ENCODE measurements around the gene FLT3.
"Not testable (repeated sequence)": the region's sequence is repeated elsewhere in the genome, so short reads cannot be mapped to it uniquely, and the experiment has no call there.

The FLT3 gene

DNA sequence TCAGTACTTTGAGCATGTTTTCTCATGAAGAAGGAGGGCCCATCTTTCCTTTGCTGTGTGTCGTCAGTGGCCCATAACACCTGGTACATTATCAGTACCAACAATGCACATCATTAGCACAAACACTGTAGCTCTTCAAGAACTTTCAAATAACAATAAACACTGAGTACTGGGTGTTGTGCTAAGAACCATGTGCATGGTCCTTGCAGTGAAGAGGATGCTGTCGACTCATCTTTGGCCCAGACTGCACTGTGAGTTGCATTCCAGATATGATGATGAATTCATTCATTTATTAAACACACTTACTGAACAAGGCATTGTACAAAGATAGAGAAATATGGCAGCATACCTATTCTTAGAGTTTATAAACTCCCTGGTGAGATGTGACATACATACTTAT lies 55.8 kb downstream of the FLT3 start:
- DNase-seq (ENCODE audit: low read depth, low spot score) = no peak

GRCh38 chr13:28043224-28043623 lies 57.2 kb downstream of the FLT3 start:
- DNase-seq (ENCODE audit: low read depth, low spot score) = no peak

DNA sequence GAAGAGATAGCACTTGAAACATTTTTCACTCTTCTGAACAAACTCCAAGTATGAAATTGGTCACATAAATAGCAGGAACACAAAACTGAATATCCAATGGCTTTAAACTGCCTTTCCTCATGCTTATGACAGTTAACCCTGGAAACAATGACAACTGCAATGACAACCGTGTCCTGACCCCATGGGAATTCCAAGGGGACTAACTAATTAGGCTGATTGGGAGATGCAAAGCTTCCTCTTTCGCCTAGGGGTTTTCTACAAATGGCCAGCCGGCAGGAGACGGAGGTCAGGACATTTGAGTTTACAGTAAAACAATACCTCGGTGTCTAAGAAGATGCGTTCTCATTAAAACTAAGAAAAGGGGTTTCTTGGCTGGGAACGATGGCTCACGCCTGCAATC lies 58.9 kb downstream of the FLT3 start:
- no peak for DNase-seq (ENCODE audit: low read depth, low spot score)

- no peak for DNase-seq (ENCODE audit: low read depth, low spot score)
These were observed 59.3 kb downstream of the FLT3 start for GRCh38 chr13:28041031-28041461.

GRCh38 chr13:28037399-28037798 lies 63.0 kb downstream of the FLT3 start:
- no peak for DNase-seq (ENCODE audit: low read depth, low spot score)

GRCh38 chr13:28035146-28035782 lies 65.1 kb downstream of the FLT3 start:
- no peak for DNase-seq (ENCODE audit: low read depth, low spot score)

DNA sequence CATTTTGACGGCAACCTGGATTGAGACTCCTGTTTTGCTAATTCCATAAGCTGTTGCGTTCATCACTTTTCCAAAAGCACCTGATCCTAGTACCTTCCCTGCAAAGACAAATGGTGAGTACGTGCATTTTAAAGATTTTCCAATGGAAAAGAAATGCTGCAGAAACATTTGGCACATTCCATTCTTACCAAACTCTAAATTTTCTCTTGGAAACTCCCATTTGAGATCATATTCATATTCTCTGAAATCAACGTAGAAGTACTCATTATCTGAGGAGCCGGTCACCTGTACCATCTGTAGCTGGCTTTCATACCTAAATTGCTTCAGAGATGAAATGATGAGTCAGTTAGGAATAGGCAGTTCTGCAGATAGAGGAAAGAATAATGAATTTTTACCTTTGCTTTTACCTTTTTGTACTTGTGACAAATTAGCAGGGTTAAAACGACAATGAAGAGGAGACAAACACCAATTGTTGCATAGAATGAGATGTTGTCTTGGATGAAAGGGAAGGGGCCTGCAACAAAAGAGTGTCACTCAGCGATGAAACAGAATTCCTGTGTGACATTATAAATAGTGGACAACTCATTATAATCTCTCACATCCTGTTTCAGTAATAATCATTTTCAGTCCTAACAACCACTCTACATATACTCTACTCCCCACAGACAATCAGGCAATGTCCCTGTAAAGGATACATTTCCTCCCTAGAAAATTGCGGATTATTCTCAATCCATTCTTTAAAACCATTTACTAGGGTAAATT lies 66.3 kb downstream of the FLT3 start:
- DNase-seq (ENCODE audit: low read depth, low spot score) = no peak

DNA sequence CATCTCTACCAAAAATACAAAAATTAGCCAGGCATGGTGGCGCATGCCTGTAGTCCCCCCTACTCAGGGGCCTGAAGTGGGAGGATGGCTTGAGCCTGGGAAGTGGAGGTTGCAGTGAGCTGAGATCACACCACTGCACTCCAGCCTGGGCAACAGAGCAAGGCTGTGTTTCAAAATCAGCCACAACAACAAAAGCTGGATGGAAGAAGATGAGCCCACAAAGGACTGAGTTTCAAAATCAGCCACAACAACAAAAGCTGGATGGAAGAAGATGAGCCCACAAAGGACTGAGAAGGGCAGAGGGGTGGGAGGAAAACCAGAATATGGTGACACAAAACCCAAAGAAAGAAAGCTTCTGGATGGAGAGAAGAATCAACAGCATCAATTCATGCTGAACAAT lies 67.9 kb downstream of the FLT3 start:
- DNase-seq (ENCODE audit: low read depth, low spot score) = not testable (repeated sequence)

- no peak for DNase-seq (ENCODE audit: low read depth, low spot score)
These were observed 68.5 kb downstream of the FLT3 start for GRCh38 chr13:28031896-28032288.

DNA sequence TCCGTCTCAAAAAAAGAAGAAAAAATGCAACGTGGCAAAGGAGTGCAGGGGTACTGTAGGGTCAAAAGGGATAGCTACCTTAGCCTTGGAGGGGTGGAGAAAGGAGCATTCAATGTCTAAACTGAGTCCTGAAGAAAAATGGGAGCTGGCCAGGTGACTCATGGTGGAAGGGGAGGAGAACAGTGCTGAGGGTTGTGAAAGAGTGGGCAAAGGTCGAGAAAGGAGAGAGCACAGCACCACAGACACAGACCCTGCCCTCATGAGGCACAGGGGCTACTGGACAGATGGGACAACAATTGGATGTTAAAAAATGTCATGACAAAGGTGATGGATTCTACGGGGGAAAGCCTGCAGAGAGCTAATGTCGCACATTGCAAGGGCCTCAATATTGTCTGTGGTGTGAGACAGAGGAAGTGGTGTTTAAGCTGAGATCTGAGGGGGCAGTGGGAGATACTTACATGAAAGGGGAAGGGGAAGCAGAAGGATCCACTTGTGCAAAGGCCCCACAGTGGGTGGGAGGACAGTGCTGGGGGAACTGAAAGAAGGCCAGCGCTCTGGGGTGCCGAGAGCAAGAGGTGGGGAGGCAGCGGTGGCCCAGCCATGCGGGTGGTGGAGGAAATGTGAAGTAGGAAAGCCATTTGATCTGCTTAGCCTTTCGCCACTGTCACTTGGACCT lies 69.0 kb downstream of the FLT3 start:
- no peak for DNase-seq (ENCODE audit: low read depth, low spot score)

GRCh38 chr13:28027607-28028364 lies 72.6 kb downstream of the FLT3 start:
- DNase-seq (ENCODE audit: low read depth, low spot score) = no peak

GRCh38 chr13:28027071-28027470 lies 73.3 kb downstream of the FLT3 start:
- DNase-seq (ENCODE audit: low read depth, low spot score) = no peak

- DNase-seq (ENCODE audit: low read depth, low spot score) = no peak
These were observed 73.9 kb downstream of the FLT3 start for GRCh38 chr13:28026508-28026907.

DNA sequence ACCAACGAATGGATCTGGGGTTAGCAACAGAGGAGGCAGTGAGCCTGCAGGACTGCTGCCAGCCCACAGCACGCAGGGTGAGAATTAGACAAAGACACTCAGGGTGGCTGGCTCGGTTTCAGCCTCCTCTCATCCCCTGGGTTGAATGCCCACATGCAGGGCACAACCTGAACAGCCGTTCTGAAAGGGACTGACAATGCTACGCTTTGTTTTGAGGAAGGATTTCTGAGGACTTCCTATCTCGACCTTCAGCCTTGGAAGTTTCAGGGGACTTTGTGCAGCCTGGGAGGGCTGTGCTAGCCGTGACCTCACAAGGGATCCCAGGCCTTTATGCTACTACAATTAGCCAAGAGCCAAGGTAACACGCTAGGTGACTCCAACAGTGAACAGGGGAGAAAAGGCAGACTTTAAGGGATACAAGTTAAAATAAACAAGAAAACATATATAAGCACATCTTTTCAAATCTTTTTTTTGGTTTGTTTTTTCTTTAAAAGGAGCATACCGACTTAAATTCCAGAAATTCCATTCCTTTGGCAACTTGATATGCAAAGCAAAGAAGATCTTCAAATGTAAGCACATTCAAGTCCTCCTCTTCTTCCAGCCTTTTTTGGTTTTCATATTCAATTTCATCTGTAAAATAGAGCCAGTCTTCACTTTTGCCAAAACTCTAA lies 77.4 kb downstream of the FLT3 start:
- no peak for DNase-seq (ENCODE audit: low read depth, low spot score)

DNA sequence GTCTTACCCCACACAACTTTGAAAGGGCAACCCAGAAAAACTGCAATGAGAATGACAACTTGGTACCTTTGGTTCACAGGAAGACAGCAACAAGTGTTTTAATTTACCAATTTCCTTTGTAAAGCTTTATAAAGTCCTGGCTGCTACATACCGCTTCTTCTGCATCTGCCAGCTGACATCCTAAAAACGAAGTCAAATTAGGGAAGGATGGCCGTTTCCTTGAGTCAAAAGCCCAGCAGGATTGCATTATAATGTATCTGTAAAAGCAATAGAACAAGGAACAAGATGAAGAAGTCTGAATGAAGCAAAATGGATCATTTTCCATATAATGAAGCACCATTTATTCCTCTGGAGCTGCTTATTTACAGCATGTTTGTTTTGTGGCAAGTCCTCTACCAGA lies 86.1 kb downstream of the FLT3 start:
- DNase-seq (ENCODE audit: low read depth, low spot score) = no peak

GRCh38 chr13:28013482-28013881 lies 86.9 kb downstream of the FLT3 start:
- DNase-seq (ENCODE audit: low read depth, low spot score) = no peak

DNA sequence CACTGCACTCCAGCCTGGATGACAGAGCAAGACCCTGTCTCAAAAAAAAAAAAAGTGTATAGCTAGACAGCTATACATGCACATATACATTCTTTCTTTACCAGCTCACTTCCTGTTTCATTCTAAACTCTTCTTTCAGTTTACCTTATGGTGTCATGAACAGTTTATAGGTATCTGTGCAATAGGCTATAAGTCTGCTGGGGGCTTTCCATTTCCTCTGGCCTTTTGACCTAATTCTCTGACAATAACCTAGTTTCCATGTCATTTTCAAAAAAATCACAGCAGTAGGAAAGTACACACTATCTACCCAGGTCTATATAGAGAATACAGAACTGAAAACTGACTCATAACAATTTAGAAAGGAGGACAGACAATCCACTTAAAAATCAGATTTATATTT lies 87.5 kb downstream of the FLT3 start:
- no peak for DNase-seq (ENCODE audit: low read depth, low spot score)

DNA sequence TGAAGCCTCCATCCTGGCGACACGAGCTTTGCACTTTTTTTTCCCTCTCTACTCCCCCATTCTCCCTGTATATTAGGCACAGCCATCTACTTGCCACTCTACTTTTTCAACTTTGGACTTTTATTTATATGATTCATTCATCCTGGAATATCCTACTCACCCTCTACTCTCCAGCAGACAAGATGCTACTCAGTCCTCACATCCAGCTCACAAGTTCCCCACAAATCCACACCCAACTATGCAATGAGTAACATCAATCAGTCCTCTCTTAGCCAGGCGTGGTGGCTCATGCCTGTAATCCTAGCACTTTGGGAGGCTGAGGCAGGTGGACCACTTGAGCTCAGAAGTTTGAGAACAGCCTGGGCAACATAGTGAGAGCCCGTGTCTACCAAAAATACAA lies 88.0 kb downstream of the FLT3 start:
- no peak for DNase-seq (ENCODE audit: low read depth, low spot score)

DNA sequence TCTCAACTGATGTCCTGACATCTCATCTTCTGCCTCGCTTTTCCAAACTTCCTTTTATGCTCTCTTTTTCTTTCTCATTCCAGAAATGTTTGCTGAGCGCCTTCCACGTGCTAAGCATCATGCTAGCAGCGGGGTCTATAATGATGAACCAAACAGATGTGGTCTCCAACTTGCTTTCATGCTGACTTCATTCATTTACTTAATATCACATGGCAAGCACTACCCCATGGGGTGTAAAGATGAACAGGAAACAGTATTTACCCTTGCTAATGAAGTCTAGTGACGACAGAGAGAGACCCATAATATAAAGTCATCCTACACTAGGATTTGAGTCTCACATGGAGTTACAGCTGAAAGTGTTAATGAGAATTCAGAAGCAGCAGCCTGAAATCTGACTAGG lies 90.3 kb downstream of the FLT3 start:
- no peak for DNase-seq (ENCODE audit: low read depth, low spot score)

- DNase-seq (ENCODE audit: low read depth, low spot score) = not testable (repeated sequence)
These were observed 95.4 kb downstream of the FLT3 start for GRCh38 chr13:28005016-28005415.

- DNase-seq (ENCODE audit: low read depth, low spot score) = no peak
These were observed 97.3 kb downstream of the FLT3 start for GRCh38 chr13:28002886-28003698.
